ENCODE data around the gene TOP3B. TPM values are rescaled to one million over a fixed set of nuclear protein-coding genes. Genes with fewer than 3 reads are reported as not detected.

The TOP3B gene
- total RNA-seq, 1 experiment from 2014 or later: 42.4 TPM

- H3K9ac ChIP-seq (ENCODE audit: low read length): no peak overlapping the region; the same call in 1 of the 2 replicates
- H3K79me2 ChIP-seq (ENCODE audit: low read length): 0 out of 2 replicates have a peak, but pooled peaks cover 15% of the 10 kb centered on the region
- intact Hi-C loops (cut with micrococcal nuclease): loop anchor here (1.0 to 5.0 kb wide), 3 partner anchors 14 to 226 kb away; partner anchors contain the start of gene PPM1F
- POLR2A ChIA-PET (ENCODE audit: unreplicated experiment): no interaction called here
- no peaks in the 10 kb centered on the region for H3K9me3 ChIP-seq (ENCODE audit: low read length)
- peaks cover 9% of the 10 kb centered on the region; the same call in 1 of the 2 replicates for H3K36me3 ChIP-seq (ENCODE audit: low read depth, low read length)
- peaks cover 7% of the 10 kb centered on the region for H3F3A ChIP-seq (ENCODE audit: low read length, unreplicated experiment)
- no peak overlapping the region for H3K4me3 ChIP-seq (ENCODE audit: low read length)
- H3K27ac ChIP-seq (ENCODE audit: low read length): peak overlapping the region; percentile 93; the same call in 1 of the 2 replicates
- no peaks in the 10 kb centered on the region for H3K9me2 ChIP-seq (replicated peaks; ENCODE audit: low read length)
- CTCF ChIA-PET: interaction anchor here (2.5 kb wide), 1 partner anchor 14 kb away, joined by 10 read pairs; the partner anchor contains the start of gene PPM1F
- no TSS peak for BruUV-seq (replicated peaks)
- peak overlapping the region; percentile 92 for H3K4me2 ChIP-seq (ENCODE audit: low read length)
- no peaks in the 10 kb centered on the region for H4K20me1 ChIP-seq (ENCODE audit: low read length)
- H3K4me1 ChIP-seq (ENCODE audit: insufficient read depth, low read length): peaks cover 37% of the 10 kb centered on the region
- no peak for ATAC-seq
- no peak for TF ChIP-seq EZH2phosphoT487 (IDR thresholded peaks at IDR 0.05; ENCODE audit: borderline replicate concordance, low read length)
- TF ChIP-seq EZH2 (IDR thresholded peaks at IDR 0.05; ENCODE audit: low read length, unreplicated experiment): no peak
- no peak for TF ChIP-seq CTCF (conservative IDR thresholded peaks at IDR 0.05; ENCODE audit: low read depth, low read length)
- no peak overlapping the region for H2AFZ ChIP-seq (ENCODE audit: low read length)
- no peak for DNase-seq
- H3K27me3 ChIP-seq (ENCODE audit: low read length): no peaks in the 10 kb centered on the region
Observed at GRCh38 chr22:21938906-21939305, 43.7 kb downstream of the TOP3B start.

GRCh38 chr22:21938071-21938822 is 44.3 kb downstream of the TOP3B start:
- peak overlapping the region; percentile 93 for H3K27ac ChIP-seq (ENCODE audit: low read length)
- ChIA-PET POLR2A (ENCODE audit: unreplicated experiment) (no interaction called here), CTCF (interaction anchor here (0.5 to 2.5 kb wide), 2 partner anchors 14 to 44 kb away, joined by 3 to 10 read pairs; partner anchors contain the start of genes PPM1F and TOP3B)
- no peaks in the 10 kb centered on the region for H3K9me2 ChIP-seq (replicated peaks; ENCODE audit: low read length)
- H3K4me2 ChIP-seq (ENCODE audit: low read length): peak overlapping the region; percentile 92
- H3K9me3 ChIP-seq (ENCODE audit: low read length): no peaks in the 10 kb centered on the region
- 0 out of 2 replicates have a peak, but pooled peaks cover 15% of the 10 kb centered on the region for H3K79me2 ChIP-seq (ENCODE audit: low read length)
- H3K4me1 ChIP-seq (ENCODE audit: insufficient read depth, low read length): peaks cover 36% of the 10 kb centered on the region
- H3K9ac ChIP-seq (ENCODE audit: low read length): peak overlapping the region; percentile 95
- BruUV-seq (replicated peaks): no TSS peak
- ATAC-seq (peak; percentile 76), DNase-seq (peak; percentile 82)
- peaks cover 7% of the 10 kb centered on the region for H3F3A ChIP-seq (ENCODE audit: low read length, unreplicated experiment)
- no peaks in the 10 kb centered on the region for H4K20me1 ChIP-seq (ENCODE audit: low read length)
- intact Hi-C loops (cut with micrococcal nuclease): loop anchor here (1.0 to 5.0 kb wide), 3 partner anchors 15 to 225 kb away; partner anchors contain the start of gene PPM1F
- no peaks in the 10 kb centered on the region for H3K27me3 ChIP-seq (ENCODE audit: low read length)
- peak overlapping the region; percentile 69 for H3K4me3 ChIP-seq (ENCODE audit: low read length)
- TF ChIP-seq CTCF (conservative IDR thresholded peaks at IDR 0.05; ENCODE audit: low read depth, low read length): peak; percentile 78
- TF ChIP-seq EZH2 (IDR thresholded peaks at IDR 0.05; ENCODE audit: low read length, unreplicated experiment): no peak
- TF ChIP-seq EZH2phosphoT487 (IDR thresholded peaks at IDR 0.05; ENCODE audit: borderline replicate concordance, low read length): no peak
- peaks cover 10% of the 10 kb centered on the region; the same call in 1 of the 2 replicates for H3K36me3 ChIP-seq (ENCODE audit: low read depth, low read length)
- peak overlapping the region; percentile 97 for H2AFZ ChIP-seq (ENCODE audit: low read length)

Data from PC-3 (cell line).